Stimulated activated CD8-positive, alpha-beta memory T cell treated with anti-CD3 and anti-CD28 coated beads, Interleukin-4, amount 100 ng/mL, for 1 hour (primary cell): ENCODE results near the gene SLC25A2.
A peak's percentile ranks its signal among the peaks of the same experiment; 100 is the strongest.
"Not testable (repeated sequence)": the region's sequence is repeated elsewhere in the genome, so short reads cannot be mapped to it uniquely, and the experiment has no call there.

Experiments used
- DNase-seq, 2 donors: peaks; one replicate each; pipeline ENCODE4 v3.0.0-alpha.2; 2020; ENCODE audit warnings: low read depth in 2 of 2, low spot score in 1 of 2

The SLC25A2 gene

GRCh38 chr5:141303756-141304155, at the start of gene SLC25A2:
Gene SLC25A2, minus strand, starts transcription at chr5:141304049. Its CDS starts 184 bp downstream, at chr5:141303865.
- no peak for DNase-seq

GRCh38 chr5:141351591-141351990, 47.7 kb upstream of the SLC25A2 start:
- no peak for DNase-seq

- DNase-seq: no peak
Observed at GRCh38 chr5:141349917-141350619, 46.2 kb upstream of the SLC25A2 start, which contains the start of gene PCDHGB1. Gene PCDHGB1, plus strand, starts transcription at chr5:141350099. Its CDS starts 162 bp downstream, at chr5:141350261.

- DNase-seq: not testable (repeated sequence)
Observed at GRCh38 chr5:141346017-141346416, 42.2 kb upstream of the SLC25A2 start.

- DNase-seq: no peak
Observed at GRCh38 chr5:141345327-141345726, 41.5 kb upstream of the SLC25A2 start.

GRCh38 chr5:141343953-141344463, 40.2 kb upstream of the SLC25A2 start:
- DNase-seq: no peak

GRCh38 chr5:141343242-141343952, 39.5 kb upstream of the SLC25A2 start, which contains the start of gene PCDHGA3:
Gene PCDHGA3, plus strand, starts transcription at chr5:141343829. Its CDS starts 205 bp downstream, at chr5:141344034.
- DNase-seq: no peak

GRCh38 chr5:141342773-141343172, 38.9 kb upstream of the SLC25A2 start:
- DNase-seq: no peak

- DNase-seq: not testable (repeated sequence)
Observed at GRCh38 chr5:141340781-141341354, 37.0 kb upstream of the SLC25A2 start.

- DNase-seq: no peak
Observed at GRCh38 chr5:141338538-141339306, 34.9 kb upstream of the SLC25A2 start, which contains the start of gene PCDHGA2. Gene PCDHGA2, plus strand, starts transcription at chr5:141338760.

GRCh38 chr5:141332571-141332970, 28.7 kb upstream of the SLC25A2 start:
- not testable (repeated sequence) for DNase-seq

GRCh38 chr5:141330299-141331080, 26.6 kb upstream of the SLC25A2 start, which contains the start of gene PCDHGA1:
Gene PCDHGA1, plus strand, starts transcription at chr5:141330514.
- DNase-seq: no peak

GRCh38 chr5:141328231-141328630, 24.4 kb upstream of the SLC25A2 start:
- no peak for DNase-seq

GRCh38 chr5:141326088-141326854, 22.4 kb upstream of the SLC25A2 start:
- peak; percentile 33 to 54 for DNase-seq

- DNase-seq: no peak
Observed at GRCh38 chr5:141322261-141322660, 18.4 kb upstream of the SLC25A2 start.

GRCh38 chr5:141320225-141321169, 16.6 kb upstream of the SLC25A2 start, which contains the start of gene TAF7:
Gene TAF7, minus strand, starts transcription at chr5:141320784. Its CDS starts 740 bp downstream, at chr5:141320044.
- peak; percentile 78 to 86 for DNase-seq

- no peak for DNase-seq
Observed at GRCh38 chr5:141319699-141320098, 15.8 kb upstream of the SLC25A2 start.

GRCh38 chr5:141319202-141319601, 15.4 kb upstream of the SLC25A2 start:
- no peak for DNase-seq
